Left renal cortex interstitium (tissue), 4 donors: ENCODE data around the gene CHAD. TPM values are rescaled to one million over a fixed set of nuclear protein-coding genes. Genes with fewer than 3 reads are reported as not detected.
"Not testable (repeated sequence)": the region's sequence is repeated elsewhere in the genome, so short reads cannot be mapped to it uniquely, and the experiment has no call there.

Experiments used
- DNase-seq, 4 donors: peaks; one replicate each; pipeline ENCODE4 v3.0.0-alpha.2; 2013; ENCODE audit warnings: low read depth in 4 of 4, low spot score in 2 of 4, missing footprints in 1 of 4
- polyA plus RNA-seq, 4 donors: library from polyadenylated mRNA; unstranded; fragments of 120-200 nt; gene quantifications; one replicate each; pipeline ENCODE4 v1.2.1, GENCODE V29; 2013; ENCODE audit not compliant: insufficient read length in 4 of 4

The CHAD gene
- polyA plus RNA-seq, 4 donors, result 0.68 to 5.6 (median 2.4) TPM

- no peak for DNase-seq
These were observed 36.4 kb downstream of the CHAD start for GRCh38 chr17:50432125-50432762.

GRCh38 chr17:50430821-50431618 lies 37.7 kb downstream of the CHAD start:
- DNase-seq, result no peak

GRCh38 chr17:50429793-50430192 lies 38.9 kb downstream of the CHAD start:
- DNase-seq, result no peak

GRCh38 chr17:50428831-50429424 lies 39.8 kb downstream of the CHAD start:
- DNase-seq, result no peak

GRCh38 chr17:50428126-50428525 lies 40.6 kb downstream of the CHAD start:
- DNase-seq, result not testable (repeated sequence)

- DNase-seq, result no peak
These were observed 41.6 kb downstream of the CHAD start for GRCh38 chr17:50426814-50427787.

- no peak for DNase-seq
These were observed 42.3 kb downstream of the CHAD start for GRCh38 chr17:50426472-50426782.

- no peak for DNase-seq
These were observed 42.8 kb downstream of the CHAD start, which contains the start of gene ACSF2 for GRCh38 chr17:50425682-50426471. ACSF2 (plus strand) TSS chr17:50426218; CDS start chr17:50426262, 44 bp downstream.

GRCh38 chr17:50424996-50425681 lies 43.5 kb downstream of the CHAD start:
- DNase-seq, result no peak

- DNase-seq, result no peak
These were observed 44.3 kb downstream of the CHAD start for GRCh38 chr17:50424246-50424995.

GRCh38 chr17:50423553-50424159 lies 45.0 kb downstream of the CHAD start:
- no peak for DNase-seq

GRCh38 chr17:50422738-50423137 lies 45.9 kb downstream of the CHAD start:
- no peak for DNase-seq

- DNase-seq, result no peak
These were observed 47.2 kb downstream of the CHAD start for GRCh38 chr17:50421308-50422051.

- DNase-seq, result no peak
These were observed 48.1 kb downstream of the CHAD start for GRCh38 chr17:50420419-50421112.

- DNase-seq, result not testable (repeated sequence)
These were observed 49.1 kb downstream of the CHAD start for GRCh38 chr17:50419577-50419976.

- DNase-seq, result no peak
These were observed 53.9 kb downstream of the CHAD start for GRCh38 chr17:50414808-50415207.
